Measurements from ENCODE around the gene CEP41. TPM values are rescaled to one million over a fixed set of nuclear protein-coding genes. Genes with fewer than 3 reads are reported as not detected.
A peak's percentile ranks its signal among the peaks of the same experiment; 100 is the strongest.

The CEP41 gene
- total RNA-seq, 2 experiments from 2014 or later, result 19.6 to 35.4 TPM

DNA sequence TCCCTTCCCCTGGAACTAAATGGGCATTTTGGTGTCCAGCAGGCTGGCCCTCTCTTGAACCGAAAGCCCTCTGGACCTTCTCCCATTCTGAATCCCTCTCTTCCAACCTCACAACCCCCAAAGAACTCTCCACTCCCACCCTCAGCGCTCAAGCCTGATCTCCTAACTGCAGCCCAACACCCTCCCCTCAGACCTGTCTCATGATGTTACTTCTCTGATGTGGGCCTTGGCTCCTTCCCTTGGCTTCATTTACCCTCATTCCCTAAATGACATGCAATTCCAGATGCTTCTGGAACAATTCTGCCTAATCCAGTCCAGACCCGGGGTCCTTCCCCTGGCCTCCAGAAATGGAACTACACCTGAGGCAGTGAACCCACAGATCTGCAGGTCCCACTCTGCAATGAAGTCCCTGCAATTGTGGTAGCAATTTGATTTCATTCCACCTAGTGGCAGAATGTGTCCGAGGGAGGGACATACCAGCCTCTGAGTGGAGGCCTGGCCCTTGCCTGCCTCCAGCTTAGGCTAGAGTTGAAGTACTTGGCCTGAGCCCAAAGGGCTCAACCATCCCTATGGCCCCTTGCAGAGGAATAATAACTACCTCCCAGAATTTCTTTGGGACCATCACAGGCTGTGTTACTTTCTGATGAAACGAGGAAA, 4.1 kb upstream of the CEP41 start:
- no peaks in the 10 kb centered on the region for H3K9me2 ChIP-seq (ENCODE audit: insufficient read depth, low read length)
- POLR2A ChIA-PET, result no interaction called here
- H3K36me3 ChIP-seq (ENCODE audit: insufficient read depth, low read length), result no peaks in the 10 kb centered on the region
- CTCF ChIA-PET (ENCODE audit: unreplicated experiment), result no interaction called here
- H3K4me3 ChIP-seq (ENCODE audit: low read depth, low read length, poor library complexity, severe bottlenecking), result no peak overlapping the region
- TF ChIP-seq EZH2phosphoT487 (IDR thresholded peaks at IDR 0.05; ENCODE audit: borderline replicate concordance, low read depth, low read length), result no peak
- TF ChIP-seq, protein P1, sequence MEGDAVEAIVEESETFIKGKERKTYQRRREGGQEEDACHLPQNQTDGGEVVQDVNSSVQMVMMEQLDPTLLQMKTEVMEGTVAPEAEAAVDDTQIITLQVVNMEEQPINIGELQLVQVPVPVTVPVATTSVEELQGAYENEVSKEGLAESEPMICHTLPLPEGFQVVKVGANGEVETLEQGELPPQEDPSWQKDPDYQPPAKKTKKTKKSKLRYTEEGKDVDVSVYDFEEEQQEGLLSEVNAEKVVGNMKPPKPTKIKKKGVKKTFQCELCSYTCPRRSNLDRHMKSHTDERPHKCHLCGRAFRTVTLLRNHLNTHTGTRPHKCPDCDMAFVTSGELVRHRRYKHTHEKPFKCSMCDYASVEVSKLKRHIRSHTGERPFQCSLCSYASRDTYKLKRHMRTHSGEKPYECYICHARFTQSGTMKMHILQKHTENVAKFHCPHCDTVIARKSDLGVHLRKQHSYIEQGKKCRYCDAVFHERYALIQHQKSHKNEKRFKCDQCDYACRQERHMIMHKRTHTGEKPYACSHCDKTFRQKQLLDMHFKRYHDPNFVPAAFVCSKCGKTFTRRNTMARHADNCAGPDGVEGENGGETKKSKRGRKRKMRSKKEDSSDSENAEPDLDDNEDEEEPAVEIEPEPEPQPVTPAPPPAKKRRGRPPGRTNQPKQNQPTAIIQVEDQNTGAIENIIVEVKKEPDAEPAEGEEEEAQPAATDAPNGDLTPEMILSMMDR (conservative IDR thresholded peaks at IDR 0.05; ENCODE audit: low read length), result peak; percentile 34
- no peak overlapping the region for H3K27ac ChIP-seq (ENCODE audit: low read depth, low read length, poor library complexity, severe bottlenecking)
- intact Hi-C loops (cut with micrococcal nuclease; ENCODE audit: unreplicated experiment), result loop anchor here (10.0 kb wide), 1 partner anchor 370 kb away; the partner anchor contains the start of gene KLHDC10
- H3K79me2 ChIP-seq (ENCODE audit: insufficient read depth, low read depth, low read length), result peaks cover 5% of the 10 kb centered on the region; the same call in 1 of the 2 replicates
- no peak overlapping the region for H3K4me2 ChIP-seq (ENCODE audit: low read length)
- DNase-seq (ENCODE audit: low spot score), result peak; percentile 13
- peaks cover 7% of the 10 kb centered on the region; the same call in 1 of the 2 replicates for H3K9me3 ChIP-seq (ENCODE audit: low read length)
- H4K20me1 ChIP-seq (ENCODE audit: insufficient read depth, low read length), result no peaks in the 10 kb centered on the region
- BruUV-seq (replicated peaks), result no TSS peak
- peaks cover 14% of the 10 kb centered on the region for H3K4me1 ChIP-seq (ENCODE audit: insufficient read depth, low read length, poor library complexity, severe bottlenecking)
- H2AFZ ChIP-seq (ENCODE audit: low read length), result no peak overlapping the region

DNA sequence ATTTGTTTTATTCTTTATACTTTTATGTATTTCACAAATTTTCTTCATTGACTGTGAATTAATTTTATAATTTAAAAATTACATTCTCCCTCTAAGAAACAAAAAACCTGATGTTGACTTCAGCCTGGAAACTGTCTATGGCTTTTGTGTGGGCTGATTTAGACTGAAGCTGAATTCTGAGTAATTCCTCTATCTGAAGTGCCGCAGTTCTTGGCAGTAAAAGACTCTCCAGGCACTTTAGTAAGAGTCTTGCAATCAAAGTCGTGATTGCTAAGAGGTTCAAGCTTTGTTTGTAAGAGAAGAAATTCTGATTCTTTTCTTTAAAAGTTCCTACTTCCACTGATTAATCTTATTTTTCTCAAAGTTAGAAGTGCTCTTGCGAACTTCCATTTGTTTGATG, 3.4 kb upstream of the CEP41 start:
- Histone ChIP-seq H3K27ac (ENCODE audit: low read depth, low read length, poor library complexity, severe bottlenecking) (no peak overlapping the region), H3K4me3 (ENCODE audit: low read depth, low read length, poor library complexity, severe bottlenecking) (no peak overlapping the region), H3K9me3 (ENCODE audit: low read length) (peaks cover 7% of the 10 kb centered on the region; the same call in 1 of the 2 replicates), H3K36me3 (ENCODE audit: insufficient read depth, low read length) (no peaks in the 10 kb centered on the region), H3K4me1 (ENCODE audit: insufficient read depth, low read length, poor library complexity, severe bottlenecking) (peaks cover 21% of the 10 kb centered on the region), H3K9me2 (ENCODE audit: insufficient read depth, low read length) (no peaks in the 10 kb centered on the region), H3K79me2 (ENCODE audit: insufficient read depth, low read depth, low read length) (peaks cover 10% of the 10 kb centered on the region; the same call in 1 of the 2 replicates), H4K20me1 (ENCODE audit: insufficient read depth, low read length) (no peaks in the 10 kb centered on the region), H3K4me2 (ENCODE audit: low read length) (no peak overlapping the region), H2AFZ (ENCODE audit: low read length) (no peak overlapping the region)
- DNase-seq (ENCODE audit: low spot score), result no peak
- BruUV-seq (replicated peaks), result no TSS peak
- no peak for TF ChIP-seq EZH2phosphoT487 (IDR thresholded peaks at IDR 0.05; ENCODE audit: borderline replicate concordance, low read depth, low read length)
- TF ChIP-seq, protein P1 (conservative IDR thresholded peaks at IDR 0.05; ENCODE audit: low read length), result no peak
- POLR2A ChIA-PET, result no interaction called here
- intact Hi-C loops (cut with micrococcal nuclease; ENCODE audit: unreplicated experiment), result loop anchor here (10.0 kb wide), 1 partner anchor 369 kb away; the partner anchor contains the start of gene KLHDC10
- CTCF ChIA-PET (ENCODE audit: unreplicated experiment), result no interaction called here

DNA sequence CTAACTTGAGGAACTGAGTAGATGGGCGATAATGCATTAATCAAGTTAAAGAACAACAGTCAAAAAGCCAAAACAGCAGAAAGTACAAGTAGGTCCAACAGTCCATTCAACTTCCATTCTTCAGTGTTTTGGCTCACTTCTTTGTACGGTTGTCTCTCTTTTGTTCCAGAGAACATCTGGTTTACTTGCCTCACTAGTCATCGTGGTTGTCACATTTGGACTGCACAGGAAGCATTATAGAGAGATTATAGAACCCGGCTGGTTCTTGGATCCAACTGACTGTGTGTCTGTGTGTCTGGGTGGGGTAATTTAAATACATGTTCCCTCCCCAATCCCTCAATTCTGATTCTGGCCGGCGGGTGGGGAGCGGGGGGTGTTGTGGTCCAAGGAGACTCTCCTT, 1.8 kb upstream of the CEP41 start:
- Histone ChIP-seq H3K9me2 (ENCODE audit: insufficient read depth, low read length) (no peaks in the 10 kb centered on the region), H3K36me3 (ENCODE audit: insufficient read depth, low read length) (no peaks in the 10 kb centered on the region), H3K4me1 (ENCODE audit: insufficient read depth, low read length, poor library complexity, severe bottlenecking) (peaks cover 24% of the 10 kb centered on the region), H4K20me1 (ENCODE audit: insufficient read depth, low read length) (no peaks in the 10 kb centered on the region), H2AFZ (ENCODE audit: low read length) (peak overlapping the region; percentile 95; the same call in 1 of the 2 replicates), H3K79me2 (ENCODE audit: insufficient read depth, low read depth, low read length) (peaks cover 10% of the 10 kb centered on the region; the same call in 1 of the 2 replicates), H3K9me3 (ENCODE audit: low read length) (no peaks in the 10 kb centered on the region), H3K4me2 (ENCODE audit: low read length) (no peak overlapping the region), H3K4me3 (ENCODE audit: low read depth, low read length, poor library complexity, severe bottlenecking) (no peak overlapping the region), H3K27ac (ENCODE audit: low read depth, low read length, poor library complexity, severe bottlenecking) (no peak overlapping the region)
- intact Hi-C loops (cut with micrococcal nuclease; ENCODE audit: unreplicated experiment), result loop anchor here (10.0 kb wide), 1 partner anchor 368 kb away; the partner anchor contains the start of gene KLHDC10
- DNase-seq (ENCODE audit: low spot score), result no peak
- no TSS peak for BruUV-seq (replicated peaks)
- ChIA-PET POLR2A (interaction anchor here (0.6 to 1.7 kb wide), 2 partner anchors 31 to 619 kb away, joined by 3 to 5 read pairs; no protein-coding TSS in a partner anchor), CTCF (ENCODE audit: unreplicated experiment) (no interaction called here)
- TF ChIP-seq, protein P1 (conservative IDR thresholded peaks at IDR 0.05; ENCODE audit: low read length), result no peak
- no peak for TF ChIP-seq EZH2phosphoT487 (IDR thresholded peaks at IDR 0.05; ENCODE audit: borderline replicate concordance, low read depth, low read length)
